Left kidney (tissue), 2 donors: Measurements from ENCODE around the gene CD93. TPM values are rescaled to one million over a fixed set of nuclear protein-coding genes. Genes with fewer than 3 reads are reported as not detected.

ENCODE experiments used
- DNase-seq: peaks from one replicate; pipeline ENCODE4 v3.0.0-alpha.2; 2013
- polyA plus RNA-seq: library from polyadenylated mRNA; unstranded; fragments of 120-200 nt; gene quantifications from one replicate; pipeline ENCODE4 v1.2.1, GENCODE V29; 2013; ENCODE audit not compliant: insufficient read length

Gene CD93
- polyA plus RNA-seq, 1 donor: 37.9 TPM

DNA sequence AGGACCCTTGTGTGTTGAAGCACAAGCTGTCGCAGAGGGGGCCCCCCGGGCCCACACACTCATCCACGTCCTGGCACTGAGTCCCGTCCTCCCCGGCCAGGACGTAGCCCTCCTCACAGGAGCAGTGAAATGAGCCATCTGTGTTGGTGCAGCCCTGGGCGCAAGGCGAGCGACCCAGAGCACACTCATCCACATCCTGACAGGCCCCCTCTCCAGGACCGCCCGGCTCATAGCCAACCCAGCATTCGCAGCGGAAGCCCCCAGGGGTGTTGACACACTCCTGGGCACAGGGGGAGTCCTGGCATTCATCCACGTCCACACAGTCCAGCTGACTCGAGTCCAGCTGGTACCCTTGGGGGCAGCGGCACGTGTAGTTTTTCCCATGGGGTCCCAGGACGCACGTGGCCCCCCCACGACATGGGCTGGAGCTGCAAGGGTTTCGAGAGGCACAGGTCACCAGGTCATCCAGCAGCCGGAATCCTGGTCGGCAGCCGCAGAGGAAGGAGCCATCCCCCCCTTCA, 1.2 kb downstream of the CD93 start:
- no peak for DNase-seq

DNA sequence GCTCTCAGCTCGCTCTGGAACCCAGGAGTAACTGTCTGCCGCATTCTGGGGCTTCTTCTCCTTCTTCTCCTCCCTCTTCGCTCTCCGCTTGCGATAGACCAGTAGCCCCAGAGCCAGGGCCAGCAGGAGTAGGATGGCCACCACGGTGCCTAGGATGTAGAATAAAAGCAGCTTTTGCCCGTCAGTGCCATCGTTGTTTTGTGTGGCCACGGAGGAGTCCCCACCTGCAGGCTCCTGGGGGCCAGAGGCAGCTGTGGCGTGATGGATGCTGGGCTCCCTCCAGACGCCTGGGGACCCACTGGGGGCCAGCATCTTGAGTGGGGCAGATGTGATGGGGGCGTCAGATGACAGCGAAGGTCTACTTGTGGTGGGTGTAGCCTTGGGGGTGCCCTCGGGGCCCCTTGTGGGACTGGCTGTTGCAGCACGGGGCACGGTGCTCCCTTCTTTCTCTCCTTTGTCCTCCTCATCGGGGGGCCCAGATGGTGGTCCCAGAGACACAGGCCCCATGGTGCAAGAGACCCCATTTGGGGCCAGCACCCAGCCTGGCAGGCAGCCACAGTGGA, 1.8 kb downstream of the CD93 start:
- DNase-seq: no peak

DNA sequence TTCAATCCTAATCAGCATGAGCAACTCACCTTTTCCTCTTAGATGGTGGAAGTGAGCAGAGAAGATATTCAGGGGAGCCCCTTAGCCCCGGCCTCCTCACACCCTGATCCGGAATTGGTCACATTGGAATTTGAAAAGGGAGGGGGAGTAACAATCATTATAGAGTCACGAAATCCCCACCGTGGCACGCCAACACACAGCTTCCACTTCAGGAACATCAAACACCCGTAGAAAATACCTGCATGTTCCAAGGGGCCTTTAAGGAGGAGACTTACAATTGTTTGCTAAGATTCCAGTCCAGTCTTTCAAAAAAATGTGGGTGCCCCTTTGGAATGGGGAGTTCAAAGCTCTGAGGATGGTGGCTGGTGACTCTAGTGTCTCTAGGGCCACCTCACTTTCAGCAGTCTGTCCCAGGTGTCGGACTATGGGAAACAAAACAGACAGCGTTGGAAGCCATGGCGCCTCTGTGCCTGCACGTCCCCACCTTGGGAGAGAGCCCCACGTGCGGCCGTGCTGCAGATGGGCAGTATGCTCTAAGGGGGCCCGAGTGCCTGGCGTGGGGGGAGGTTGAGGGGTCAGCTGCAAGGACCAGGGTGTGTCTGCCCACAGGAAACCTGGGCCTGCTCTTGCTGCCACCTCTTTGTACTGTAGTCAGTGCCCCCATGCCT, 2.4 kb downstream of the CD93 start:
- no peak for DNase-seq

DNA sequence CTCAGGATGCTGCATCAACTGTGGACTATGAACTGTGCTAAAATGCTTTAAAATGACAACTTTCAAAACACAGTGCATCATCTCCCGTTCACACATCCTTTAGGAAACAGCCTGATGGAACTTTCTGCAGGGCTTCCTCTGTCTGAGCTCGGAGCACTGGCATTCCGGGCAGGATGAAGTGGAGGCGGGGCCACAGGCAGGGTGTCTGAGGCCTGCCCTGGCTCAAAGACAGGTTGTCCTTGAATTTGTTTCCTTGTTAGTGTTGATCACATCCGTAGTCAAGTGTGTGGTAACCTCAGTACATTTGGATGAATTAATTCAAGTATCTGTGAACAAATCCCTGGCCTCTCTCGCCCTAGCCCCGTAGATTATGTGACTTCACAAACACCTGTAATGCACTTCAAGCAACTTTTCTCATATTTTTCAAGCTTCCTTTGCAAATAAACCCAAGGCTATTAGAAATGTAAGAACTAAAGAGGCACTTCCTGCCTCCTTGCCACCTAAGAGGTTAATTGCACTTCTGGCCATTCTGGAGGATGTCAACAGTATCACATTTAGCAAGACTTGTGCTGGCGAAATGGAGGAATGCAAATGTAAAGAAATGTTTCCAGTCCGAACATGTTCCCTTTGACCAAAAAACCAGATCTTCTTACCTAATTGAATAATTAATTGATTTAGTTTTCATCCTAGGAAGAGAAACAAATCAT, 3.1 kb downstream of the CD93 start:
- DNase-seq: no peak

DNA sequence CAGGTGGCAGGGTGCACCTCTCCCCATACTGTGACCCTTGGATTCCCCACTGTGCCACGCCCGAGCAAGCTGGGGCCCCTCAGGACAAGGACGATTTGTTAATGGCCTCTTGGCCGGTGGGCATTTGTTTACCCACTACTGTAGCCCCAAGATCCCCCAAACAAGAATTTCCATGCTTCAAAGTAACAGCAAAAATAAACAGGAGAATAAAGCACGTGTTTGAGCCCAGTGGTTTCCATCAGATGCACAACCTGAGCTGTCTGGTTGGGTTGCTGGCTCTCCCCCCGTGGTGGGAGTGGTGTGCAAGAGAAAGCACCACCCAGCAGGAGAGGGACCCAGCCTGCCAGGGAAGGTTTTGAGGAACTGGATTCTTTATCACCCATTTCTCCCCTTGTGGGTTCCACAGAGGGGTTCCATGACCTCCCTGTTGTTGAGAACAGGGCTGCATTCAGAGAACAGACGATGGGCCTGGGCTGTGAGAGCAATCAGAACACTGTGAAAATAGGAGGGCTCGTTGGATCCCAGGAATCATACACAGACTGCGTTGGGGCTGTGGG, 4.8 kb downstream of the CD93 start:
- no peak for DNase-seq

DNA sequence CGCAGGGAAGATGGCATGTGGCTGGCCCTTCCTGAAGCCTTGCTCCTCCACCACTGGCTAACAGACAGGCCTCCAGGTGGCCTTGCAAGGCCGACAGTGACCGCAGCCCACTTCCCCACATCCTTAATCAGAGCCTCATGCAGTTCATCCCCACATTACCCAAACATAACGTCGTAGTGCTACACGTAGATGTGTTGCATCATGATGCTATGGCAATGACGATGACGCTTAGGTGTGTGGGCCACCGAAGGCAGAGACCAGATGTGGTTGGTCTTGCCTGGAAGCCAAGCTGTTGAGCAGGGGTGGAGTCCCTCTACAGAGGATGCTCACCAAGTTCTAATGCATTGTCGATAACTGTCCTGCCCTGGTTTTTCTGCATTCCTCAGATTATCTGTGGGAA, 5.6 kb downstream of the CD93 start:
- DNase-seq: no peak

DNA sequence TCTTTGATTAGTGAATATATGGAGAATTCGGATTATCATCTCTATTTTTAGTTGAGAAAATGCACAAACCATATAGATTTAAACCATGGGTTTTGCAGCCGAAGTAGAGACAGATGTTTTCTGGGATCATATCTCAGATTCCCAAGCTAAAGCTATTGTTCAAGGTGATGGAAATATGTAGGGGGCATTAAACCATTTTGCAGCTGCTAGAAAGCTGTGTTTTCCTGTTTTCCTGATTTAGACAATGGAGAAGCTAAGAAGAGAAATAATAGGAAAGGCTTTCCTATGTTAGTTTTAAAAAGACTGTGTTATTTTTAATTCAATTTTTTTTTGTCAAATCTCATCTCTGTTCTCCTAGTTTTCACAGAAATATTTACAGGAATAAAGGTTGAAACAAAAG, 6.2 kb downstream of the CD93 start:
- no peak for DNase-seq

DNA sequence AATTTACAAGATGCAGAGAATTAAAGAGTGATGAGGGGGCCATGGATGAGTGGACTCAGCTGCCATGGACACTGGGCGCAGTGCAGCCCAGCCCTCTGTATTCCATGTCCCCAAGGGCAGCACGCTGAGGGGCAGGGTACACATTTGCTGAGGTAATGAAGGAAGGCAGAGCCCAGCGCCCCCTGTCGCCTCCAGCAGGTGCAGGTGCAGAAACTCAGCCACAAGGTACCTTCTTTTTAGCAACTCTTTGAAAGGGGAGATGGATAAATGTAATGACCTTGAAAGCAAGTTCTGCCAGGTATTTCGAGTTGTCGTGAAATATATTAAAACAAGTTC, 7.1 kb downstream of the CD93 start:
- DNase-seq: no peak

DNA sequence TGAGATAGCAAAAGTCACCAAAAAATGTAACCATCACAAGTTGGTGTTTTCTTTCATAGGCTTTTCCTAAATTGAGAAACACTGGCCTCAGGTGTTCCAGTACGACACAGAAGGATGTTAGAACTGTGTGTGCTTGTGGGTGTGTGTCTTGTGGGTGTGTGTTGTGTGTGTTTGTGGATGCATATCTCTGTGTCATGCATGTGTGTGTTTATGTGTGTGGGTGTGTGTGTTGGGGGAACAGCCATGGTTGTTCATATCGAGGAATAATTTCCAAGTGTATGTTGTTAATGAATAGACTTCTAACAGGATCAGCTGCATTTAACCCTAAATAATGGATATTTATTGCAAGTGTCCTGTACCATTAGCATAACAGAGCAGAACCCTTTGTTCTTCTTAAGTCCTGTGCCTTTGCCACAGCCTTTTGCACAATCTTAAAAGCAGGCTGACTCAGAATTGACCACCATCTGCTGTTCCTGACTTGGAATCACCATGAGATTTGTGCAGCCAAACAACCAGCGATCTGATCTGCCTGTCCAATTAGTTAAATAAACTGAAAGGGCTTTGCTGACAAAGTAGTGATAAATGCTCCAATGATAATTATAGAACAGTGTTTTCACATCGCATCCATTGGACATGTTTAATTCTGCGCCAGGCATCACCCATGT, 7.6 kb downstream of the CD93 start:
- DNase-seq: no peak

DNA sequence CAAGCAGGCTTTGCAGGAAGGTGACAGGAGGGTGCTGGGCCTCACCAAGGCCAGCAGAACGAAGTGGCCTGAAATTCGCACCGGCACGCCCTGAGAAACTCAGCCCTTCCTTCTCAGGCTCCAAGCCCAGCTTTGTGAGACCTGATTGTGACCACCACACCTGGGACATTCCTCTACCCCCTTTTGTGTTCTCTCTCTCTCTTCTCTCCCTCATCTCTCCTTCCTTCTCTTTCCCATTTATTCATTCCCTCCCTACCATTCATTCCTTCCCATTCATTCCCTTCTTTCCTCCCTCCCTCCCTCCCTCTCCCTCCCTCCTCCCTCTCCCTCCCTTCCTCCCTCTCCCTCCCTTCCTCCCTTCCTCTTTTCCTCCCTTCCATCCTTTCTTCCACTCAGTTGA, 8.8 kb downstream of the CD93 start:
- DNase-seq: no peak

DNA sequence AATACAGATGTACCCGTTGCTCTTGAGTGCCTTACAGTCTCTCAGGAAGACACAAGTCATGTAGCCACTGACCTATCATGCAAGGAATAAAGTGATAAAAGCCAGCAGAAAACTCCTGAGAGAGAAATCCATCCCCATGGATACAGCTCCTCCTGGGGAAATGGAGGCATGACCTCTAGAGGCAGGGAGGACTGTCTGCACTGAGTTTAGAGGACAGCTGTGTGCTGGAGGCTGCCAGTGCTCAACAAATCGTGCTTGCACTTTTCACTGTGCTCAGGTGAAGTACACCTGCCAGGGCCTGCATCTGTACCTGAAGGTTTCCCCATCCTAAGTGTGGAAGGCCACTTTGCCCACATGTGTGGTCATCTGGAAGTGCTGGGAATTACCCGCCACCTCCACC, 12.1 kb downstream of the CD93 start:
- DNase-seq: no peak

DNA sequence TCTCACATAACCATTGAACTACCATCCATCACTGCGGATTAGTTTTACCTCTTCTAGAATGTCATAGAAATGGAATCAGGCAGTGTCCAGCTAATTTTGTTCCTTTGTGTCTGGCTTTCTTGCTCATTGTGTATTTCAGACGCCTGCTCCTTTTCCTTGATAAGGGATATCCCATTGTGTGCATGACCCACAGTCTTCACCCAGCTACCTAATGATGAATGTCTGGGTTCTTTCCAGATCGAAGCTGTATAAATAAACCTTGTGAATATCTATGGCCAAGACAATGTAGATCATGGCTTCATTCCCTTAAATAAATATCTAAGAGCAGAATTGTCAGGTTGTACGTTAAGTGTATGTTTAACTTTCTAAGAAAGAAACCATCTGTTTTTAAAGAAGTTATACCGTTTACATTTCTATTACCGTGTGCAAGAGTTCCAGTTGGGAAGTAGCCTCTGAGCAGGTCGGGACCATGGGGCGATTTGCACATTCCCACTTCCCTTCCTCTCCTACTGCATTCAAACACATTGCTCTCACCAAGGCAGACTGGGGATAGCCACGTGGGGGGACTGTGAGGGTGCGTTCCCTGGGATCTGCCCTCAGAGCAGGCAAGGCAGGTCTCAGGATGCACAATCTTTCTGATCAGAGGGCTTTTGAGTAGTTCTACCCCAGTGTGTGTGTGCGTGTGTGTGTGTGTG, 13.1 kb downstream of the CD93 start:
- DNase-seq: no peak

DNA sequence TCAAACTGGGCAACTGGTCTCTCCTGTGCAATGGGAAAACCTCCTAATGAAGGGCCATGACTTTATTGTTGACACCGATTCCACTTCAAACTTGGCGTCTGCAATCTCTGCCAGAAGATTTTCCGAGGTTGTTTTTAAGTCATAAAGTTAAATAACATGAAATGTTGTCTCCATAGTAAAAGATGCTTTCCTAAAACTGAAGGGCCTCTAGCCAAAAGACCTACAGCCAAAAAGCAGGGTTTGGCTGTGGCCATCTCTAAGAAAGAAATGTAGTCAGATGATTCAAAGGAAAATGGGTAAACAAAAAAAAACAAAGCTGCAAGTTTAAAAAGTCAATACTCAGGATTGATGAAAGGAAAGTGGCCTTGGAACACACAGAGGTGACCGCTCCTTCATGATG, 14.1 kb downstream of the CD93 start:
- DNase-seq: no peak

DNA sequence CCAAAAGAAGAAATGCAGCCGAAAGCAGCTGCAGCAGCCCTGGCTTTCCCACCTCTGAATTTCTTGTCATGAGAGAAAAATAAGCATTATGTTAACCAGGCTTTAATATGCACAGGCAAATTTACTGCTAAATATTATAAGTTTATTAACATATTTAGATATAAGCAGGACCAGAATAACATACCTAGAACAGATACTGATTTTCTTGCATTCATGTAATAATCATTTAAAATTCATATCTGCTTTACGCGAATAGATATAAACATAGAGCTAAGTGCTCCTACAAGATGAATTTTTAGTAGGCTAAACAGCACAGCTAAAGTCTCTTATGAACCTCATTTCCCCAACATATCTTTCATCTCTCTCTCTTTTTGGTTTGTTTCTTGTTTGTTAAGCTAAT, 14.7 kb downstream of the CD93 start:
- no peak for DNase-seq

DNA sequence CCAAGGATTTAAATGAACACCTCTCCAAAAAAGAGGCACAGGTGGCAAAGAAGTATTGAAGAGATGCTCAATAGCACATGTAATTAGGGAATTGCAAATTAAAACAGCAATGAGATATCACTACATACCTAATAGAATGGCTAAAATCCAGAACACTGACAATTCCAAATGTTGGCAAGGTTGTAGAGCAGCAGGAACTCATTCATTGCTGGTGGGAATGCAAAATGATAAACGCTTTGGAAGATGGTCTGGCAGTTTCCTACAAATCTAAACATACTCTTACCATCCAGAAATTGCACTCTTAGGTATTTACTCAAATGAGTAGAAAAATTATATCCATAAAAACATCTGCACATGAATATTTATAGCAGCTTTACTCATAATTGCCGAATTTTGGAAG, 17.0 kb downstream of the CD93 start:
- DNase-seq: no peak

DNA sequence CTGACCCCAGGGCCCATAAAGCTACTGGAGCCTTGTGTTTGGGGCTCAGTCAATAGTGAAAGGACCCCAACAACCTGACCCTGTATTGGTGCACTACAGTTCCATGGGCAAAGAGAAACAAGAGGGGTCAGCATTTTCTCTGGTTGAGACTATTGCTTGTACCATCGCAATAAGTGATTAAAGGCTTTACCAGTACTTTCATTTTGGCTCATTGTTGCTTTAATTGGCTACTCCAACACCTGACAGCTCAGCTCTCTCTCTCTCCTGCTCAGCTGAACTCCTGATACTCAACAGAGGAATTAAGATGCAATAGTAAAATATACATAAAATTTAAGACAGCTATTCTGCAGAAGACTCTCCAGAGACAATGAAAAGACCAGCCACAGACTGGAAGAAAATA, 17.8 kb downstream of the CD93 start:
- DNase-seq: no peak

DNA sequence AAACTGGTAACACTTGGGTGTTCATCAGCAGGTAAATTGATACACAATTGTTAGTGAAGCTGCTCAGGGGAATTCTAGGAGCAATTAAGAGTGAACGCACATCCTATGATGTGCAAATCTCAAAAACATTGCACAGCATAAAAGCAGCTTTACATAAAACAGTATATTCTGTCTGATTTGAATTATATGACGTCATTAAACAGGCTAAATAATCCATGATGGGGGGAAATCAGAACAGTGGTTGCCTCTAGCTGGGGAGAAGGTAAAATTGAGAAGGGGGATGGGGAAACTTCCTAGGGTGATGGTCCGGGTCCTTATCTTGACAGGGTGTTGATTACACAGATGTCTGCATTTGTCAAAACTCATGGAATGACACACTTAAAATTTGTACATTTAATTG, 19.4 kb downstream of the CD93 start:
- DNase-seq: no peak

DNA sequence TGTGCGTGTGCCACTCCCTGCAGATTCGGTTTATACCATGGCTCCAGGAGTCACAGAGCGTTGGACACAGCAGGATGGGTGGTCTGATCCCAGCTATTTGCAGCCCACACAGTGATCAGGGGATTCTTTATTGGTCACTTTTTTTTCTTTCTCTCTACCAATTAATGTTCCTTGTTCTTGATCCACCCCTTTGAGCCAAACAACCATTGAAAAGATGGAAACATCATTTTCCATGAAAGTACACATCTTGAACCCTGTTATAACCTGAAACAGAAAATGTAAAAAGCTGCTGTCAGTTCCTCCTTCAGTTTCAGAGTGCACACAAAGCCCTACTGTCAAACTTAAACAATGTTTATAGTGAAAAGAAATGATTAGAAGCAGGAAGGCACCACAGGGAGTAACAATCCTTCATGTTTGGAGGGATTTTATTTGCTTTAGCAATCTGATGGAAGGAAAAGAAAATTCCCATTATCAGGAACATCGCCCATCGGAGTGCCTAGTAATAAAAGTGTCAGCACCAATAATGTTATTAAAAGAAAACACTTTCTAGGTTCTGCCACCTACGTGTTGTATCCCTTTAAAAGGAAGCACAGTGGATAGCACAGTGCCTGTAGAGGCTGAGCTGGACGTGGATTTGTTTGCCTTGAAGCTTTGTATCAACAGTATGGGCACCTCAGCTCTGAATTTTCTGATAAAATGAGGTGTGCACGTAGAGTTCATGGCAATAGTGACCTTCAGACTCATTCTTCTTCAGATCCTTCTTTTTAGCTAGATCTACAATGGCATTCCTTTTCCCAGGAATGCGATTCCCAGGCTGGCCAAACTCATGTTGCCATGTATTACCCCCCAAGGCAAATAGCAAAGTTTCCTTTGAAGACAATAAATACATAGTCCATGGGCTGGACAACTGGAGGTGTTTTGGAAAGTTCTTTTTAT, 20.6 kb downstream of the CD93 start:
- DNase-seq: no peak

DNA sequence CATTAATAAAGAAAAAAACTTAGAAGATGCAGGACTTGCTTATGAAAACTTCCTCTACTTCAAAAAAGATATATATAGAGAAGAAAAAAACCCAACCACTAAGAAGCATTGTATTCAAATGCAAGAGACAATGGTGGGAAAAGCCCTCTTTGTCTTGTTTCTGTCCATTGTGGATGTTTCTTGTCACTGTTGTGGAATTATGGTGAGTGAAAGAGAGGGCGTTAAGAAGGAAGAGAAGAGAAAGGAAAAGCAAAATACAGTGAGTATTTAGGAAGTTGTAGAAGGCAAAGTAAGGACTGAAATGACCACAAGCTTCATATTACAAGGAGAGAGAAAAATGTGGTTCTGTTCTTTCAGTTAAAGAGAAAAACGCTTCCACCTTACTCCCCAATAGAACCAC, 22.5 kb downstream of the CD93 start:
- DNase-seq: no peak

DNA sequence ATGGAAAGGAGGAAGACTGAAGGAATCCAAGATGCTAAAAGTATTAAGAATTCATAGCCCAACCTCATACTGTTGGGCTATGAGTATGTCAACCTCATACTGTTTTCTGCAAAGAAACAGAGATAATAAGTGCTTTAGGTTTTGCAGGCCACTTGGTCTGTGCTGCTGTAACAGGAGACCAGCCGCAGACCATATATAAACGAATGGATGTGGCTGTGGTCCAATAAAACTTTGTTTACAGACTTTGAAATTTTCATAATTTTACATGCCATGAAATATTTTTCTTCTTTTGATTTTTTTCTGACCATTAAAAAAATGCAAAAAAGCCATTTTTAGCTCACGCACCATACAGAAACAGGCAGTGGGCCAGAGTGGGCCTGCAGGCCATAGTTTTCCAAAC, 23.0 kb downstream of the CD93 start:
- DNase-seq: no peak

DNA sequence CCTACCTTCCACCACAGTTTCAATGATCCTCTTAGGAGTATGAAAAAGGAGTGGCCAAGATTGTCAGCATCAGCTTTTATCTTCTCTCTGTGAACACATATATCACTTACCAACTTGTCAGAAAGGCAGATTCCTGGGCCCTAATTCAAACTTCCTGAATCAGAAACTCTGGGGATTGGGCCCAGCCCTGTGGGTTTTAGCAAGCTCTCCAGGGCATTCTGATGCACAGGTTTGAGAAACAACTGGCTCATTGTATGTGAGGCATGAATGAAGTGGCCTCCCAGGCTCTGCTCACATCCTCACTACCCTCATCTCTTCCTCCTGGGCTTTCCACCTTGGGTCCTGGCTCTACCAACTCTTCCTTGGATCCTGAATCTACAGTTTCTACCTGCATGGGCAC, 23.5 kb downstream of the CD93 start:
- DNase-seq: no peak
